Activated CD4-positive, alpha-beta T cell treated with anti-CD3 and anti-CD28 coated beads, Interleukin-2, amount 50 U/mL, for 16 hours (primary cell): Measurements from ENCODE around the gene C1QB.

Source experiments
- DNase-seq: peaks from one replicate; pipeline ENCODE4 v3.0.0-alpha.2; 2020

Gene C1QB, protein sequence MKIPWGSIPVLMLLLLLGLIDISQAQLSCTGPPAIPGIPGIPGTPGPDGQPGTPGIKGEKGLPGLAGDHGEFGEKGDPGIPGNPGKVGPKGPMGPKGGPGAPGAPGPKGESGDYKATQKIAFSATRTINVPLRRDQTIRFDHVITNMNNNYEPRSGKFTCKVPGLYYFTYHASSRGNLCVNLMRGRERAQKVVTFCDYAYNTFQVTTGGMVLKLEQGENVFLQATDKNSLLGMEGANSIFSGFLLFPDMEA

GRCh38 chr1:22652881-22653316 lies at the start of gene C1QB:
TSS of gene C1QB (plus strand) at chr1:22653236. CDS start at chr1:22659463, 6,227 bp downstream.
- no peak for DNase-seq

DNA sequence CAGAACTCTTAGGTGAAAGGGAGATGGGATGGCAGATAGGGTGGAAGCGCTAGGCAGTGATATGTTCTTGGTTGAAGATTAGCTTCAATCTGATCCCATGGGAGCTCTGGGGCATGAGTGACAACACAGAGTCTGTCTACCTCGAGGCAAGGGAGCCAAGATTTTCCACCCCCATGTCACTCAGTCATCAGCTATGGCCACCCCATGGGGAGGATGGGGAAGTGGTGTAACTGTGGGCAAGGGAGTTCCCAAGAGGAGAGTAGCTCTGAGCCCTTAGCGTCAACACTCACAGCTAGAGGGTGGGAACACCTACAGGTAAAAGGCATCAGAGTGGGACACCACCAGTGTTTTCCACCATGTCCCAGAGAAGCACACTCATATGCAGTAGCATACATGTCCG lies 46.9 kb upstream of the C1QB start:
- no peak for DNase-seq

DNA sequence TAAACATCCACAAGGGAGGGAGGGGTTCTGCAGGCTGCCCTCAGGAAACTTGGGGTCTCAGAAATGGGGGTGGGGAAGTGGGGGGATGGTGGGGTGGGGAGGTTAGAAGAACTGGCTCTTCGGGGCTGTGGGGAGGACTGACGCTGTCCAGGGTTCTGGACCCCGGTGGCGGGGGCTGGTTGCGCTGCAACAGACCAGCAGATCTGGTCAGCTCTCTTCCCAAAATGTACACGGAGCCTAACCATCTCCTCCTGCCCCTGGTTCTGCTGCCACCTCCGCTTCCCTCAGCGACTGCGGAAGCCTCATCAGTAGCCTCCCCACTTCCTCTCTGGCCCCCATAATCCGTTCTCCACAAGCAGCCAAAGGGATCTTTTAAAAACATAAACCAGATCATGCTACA lies 45.9 kb upstream of the C1QB start:
- no peak for DNase-seq

DNA sequence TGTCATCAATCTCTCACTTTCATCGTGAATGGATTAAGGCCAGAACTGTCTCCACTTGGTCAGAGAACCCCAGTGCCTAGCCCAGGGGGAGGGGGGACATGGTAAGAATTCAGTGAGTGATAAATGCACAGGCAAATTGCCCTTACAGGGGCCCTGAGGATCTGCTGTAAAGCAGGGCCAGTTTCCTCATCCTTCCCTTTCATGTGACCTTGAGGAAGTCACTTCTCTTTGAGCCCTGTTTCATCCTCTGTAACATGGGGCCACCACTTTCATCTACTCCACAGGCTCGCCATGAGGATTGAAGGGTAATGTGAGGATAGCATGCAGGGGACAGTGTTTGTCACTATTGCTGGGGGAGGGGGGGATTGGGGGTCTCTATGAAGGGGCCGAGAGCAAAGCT lies 44.7 kb upstream of the C1QB start:
- no peak for DNase-seq

GRCh38 chr1:22609291-22609690 lies 43.7 kb upstream of the C1QB start:
- DNase-seq = no peak

- DNase-seq = peak; percentile 15
These were observed 41.5 kb upstream of the C1QB start for GRCh38 chr1:22611530-22611947.

DNA sequence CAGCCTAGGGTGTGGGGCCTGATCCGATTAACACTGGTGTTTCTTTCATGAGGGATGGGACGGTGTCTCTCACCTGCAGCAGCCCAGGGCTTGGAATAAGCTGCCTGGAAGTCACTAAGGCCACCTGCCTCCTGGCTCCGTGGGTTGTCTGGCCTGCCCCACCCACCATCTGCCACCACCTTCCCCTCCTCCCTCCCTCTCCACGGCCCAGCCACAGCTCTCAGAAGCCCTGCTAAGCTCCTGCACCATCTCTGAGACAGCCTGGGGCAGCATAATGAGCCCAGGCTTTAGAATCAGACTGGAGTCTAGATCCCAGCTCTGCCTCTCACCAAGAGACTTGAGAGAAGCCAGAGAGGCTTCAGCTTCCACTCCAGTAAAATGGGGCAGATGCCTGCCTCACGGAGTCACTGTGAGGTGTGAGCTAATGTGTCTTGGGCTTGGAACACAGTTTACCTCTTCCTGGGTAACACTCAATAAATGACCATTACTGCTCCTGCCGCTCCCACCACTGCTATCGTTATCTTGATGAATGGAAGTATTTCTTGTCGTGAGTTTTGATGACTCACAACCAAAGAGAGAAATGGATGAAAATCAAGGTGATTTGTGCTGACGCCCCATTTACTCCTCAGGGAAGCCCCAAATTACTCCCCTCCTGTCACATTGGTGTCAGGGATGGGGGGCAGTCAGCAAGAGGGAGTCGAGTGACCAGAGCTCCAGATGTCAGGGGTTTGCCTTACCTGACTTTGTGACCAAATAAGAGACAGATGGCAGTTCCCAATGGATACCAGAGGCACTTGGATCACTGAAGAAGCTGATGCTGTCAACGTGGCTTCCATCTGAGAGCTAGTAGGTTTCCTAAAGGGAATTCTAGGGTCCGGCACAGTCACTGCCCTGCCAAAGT lies 40.1 kb upstream of the C1QB start:
- DNase-seq = no peak

DNA sequence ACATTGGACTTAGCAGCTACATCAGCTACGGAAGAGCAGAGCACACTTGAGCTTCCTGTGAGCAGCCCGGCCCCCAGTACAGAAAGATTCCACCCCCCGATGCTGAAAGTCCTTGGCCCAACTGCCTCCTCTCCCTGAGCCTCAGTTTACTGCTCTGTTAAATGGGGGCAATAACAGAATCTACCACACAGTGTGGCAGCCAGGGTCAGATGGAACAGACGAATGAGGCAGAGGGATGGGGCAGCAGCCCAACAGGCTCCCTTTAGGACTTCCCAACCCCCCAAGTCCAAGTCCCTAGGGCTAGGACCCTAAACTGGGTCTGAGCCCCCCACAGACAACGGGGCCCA lies 39.5 kb upstream of the C1QB start:
- no peak for DNase-seq

DNA sequence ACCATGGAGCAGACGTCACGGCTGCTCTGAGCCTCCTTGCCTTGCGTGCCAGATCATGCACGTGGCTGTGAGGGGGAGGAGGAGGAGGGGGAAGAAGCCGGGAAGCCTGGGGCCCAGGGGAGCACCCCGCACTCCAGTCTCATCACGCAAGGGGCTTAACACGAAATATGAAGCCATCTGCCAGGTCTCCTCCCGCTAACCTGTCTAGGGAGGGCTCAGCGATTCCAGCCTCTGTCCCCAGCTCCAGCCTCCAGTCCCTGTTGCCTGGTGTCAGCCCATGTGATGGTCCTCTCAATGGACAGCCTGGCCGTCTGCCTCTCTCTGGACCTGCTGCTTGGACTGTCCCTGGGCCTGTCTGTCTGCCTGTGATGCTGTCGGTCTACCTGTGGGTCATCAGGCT lies 39.1 kb upstream of the C1QB start:
- DNase-seq = no peak

- DNase-seq = no peak
These were observed 37.1 kb upstream of the C1QB start for GRCh38 chr1:22615886-22616285.

DNA sequence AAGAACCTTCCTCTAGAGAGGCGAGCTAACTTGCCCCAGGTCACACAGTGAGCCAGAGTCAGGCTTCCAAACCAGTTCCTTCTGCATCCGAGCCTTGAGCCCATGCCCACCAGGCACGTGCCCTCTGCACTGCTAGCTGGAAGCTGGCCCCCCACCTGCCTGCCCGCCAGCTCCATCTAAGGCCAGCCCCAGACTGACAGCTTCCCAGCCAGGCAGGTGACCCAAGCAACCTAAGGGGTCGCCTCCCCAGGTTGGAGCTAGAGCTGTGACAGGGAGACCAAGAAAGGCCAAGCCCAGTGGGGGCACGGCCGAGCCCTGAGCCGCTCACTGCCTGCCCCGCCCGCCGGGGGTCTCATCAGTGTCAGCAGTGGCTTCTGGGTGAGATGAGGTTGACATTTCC lies 36.5 kb upstream of the C1QB start:
- no peak for DNase-seq

DNA sequence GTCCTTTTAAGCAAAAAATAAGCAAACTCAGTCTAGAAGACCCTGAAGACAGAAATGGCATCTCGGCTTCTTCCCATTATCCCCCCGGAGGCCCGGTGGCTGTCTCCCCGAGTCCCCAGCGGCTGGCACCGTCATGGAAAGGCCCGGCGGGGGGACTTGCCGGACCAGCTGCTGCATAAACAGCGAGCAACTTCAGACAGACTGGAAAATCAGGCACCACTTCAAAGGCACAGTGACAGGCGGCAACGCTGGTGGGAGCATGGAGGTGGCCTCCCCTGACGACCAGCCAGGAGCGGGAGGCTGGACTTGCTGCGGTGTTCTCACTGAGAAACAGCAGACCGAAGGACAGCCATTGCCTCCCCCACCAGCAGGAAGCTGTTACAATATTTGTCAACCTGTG lies 35.0 kb upstream of the C1QB start:
- DNase-seq = no peak

- no peak for DNase-seq
These were observed 33.8 kb upstream of the C1QB start for GRCh38 chr1:22619252-22619651.

GRCh38 chr1:22619798-22620197 lies 33.2 kb upstream of the C1QB start:
- no peak for DNase-seq

DNA sequence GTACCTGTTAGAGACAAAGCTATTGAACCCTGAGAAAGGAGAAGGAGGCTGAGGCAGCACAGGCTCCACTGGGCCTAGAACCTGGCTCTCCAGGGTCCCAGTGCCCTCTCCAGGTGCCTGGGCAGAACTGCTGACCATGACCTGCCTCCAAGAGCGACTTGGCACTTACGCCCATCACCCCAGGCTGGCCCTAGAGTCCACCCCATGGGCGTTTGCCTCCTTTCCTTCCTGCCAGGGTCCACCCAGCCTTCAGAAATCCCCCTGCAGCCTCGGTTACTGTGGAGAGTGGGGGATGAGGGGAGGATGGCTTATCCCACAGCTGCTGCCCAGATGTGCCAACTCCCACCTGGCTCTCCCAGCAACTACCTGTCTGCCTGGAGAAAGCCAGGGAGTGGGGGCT lies 31.3 kb upstream of the C1QB start:
- no peak for DNase-seq

GRCh38 chr1:22625262-22625925 lies 27.6 kb upstream of the C1QB start:
- DNase-seq = no peak

DNA sequence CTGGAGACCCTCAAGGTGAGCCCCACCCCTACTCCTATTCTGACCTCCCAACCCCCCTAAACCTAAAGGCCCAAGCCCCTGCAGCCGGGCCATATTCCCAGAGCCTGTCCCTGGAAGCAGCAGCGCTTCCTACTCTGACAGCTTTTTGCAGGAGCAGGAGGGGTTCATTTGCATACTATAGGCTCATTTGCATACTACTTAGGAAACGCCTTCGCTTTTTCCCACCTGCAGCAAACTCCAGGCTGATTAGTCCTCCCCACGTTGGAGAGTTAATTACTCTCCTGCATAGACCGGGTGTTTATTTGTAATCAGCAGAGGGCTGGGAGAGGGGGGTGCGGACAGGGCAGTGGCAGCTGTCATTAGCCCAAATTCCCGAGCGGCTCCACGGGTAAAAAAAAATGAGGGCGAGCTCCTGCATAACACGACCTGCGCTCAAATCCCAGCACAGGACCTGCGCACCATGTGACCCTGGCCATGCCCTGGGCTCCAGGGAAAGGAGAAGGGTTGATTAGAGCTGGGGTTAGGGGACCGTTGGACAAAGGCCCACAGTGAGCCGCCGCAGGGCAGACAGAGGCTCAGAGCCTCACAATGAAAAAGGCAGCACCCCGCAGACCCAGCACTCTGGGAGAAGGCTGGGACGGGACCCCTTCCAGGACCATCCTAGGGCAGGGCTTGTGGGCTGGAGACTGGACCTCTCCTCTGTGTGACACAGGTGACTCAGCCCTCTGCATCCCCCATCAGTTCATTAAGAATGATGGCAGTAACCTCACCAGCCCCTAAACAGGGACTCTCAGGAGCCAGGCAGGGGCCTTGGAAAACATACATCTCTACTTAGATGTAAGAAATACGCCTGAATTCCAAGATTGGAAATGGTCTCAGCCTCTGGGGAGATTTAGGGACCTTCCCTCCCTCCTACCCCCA lies 26.5 kb upstream of the C1QB start:
- no peak for DNase-seq

DNA sequence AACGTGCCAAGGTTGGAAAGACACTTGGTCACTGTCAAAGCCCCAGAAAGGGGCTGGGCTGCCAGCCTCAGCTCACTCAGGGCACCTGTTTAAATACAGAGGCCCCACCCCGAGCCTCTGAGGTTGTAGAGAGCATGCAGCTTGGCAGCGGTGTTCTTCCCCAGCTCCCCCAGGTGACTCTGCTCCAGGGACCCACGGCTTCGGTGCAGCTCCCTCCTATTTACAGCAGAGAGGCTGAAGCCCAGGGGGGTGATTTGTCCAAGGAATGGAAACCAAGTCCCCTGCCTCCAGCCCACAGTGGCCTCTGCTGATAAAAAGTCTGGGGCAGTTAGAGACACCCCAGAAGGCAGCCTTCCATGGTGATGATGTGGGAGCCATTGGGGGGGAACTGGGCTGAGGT lies 25.7 kb upstream of the C1QB start:
- no peak for DNase-seq

- DNase-seq = no peak
These were observed 24.2 kb upstream of the C1QB start for GRCh38 chr1:22628698-22629444.

- DNase-seq = no peak
These were observed 23.1 kb upstream of the C1QB start for GRCh38 chr1:22629886-22630285.

GRCh38 chr1:22633697-22634463 lies 19.2 kb upstream of the C1QB start:
- DNase-seq = no peak
